Measurements from ENCODE around the gene DLG2.

Gene DLG2

GRCh38 chr11:83410605-83411565 lies 2216.3 kb downstream of the DLG2 start:
- no peak overlapping the region for H3K4me3 ChIP-seq (ENCODE audit: low read depth, low read length)
- TF ChIP-seq CTCF (IDR thresholded peaks at IDR 0.05; ENCODE audit: low read depth, low read length) = no peak

DNA sequence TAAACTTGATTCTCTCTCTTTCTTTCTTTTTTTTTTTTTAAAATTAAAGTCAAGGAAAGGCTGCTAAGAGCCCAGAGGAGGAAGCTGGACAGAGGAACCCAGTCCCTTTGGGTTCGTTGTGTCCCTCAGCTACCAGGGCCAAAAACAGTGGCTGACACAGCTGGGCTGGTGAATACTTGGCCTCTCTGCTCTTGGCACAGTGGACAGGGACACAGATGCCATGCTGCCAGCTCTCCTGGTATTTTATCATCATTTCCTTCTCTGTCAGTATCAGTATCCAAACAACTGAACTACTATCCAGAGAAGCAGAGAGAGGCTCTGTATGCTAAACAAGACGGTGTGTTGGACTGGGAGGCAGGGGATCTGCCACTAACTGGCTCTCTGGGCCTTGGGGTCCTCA lies 2217.3 kb downstream of the DLG2 start:
- no peak for TF ChIP-seq CTCF (IDR thresholded peaks at IDR 0.05; ENCODE audit: low read depth, low read length)
- H3K4me3 ChIP-seq (ENCODE audit: low read depth, low read length) = no peak overlapping the region

DNA sequence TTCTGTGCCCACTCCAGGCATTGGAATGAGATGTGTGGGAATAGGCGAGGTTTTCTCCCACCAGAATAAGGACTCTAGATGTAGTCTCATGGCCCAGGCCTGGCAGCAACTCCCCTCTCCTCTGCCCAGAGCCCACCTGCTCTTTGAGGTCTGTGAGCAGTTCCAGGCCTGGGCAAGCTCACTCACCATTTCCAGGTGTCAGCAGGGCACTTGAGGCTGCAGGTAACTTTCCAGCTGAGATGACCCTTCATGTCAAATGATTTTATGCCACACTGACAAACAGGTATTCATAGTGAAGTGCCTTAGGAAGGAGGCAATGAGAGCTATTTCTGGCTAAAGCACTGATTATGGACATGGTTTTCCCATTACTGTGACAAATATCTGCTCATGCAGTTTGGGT lies 2217.7 kb downstream of the DLG2 start:
- H3K4me3 ChIP-seq (ENCODE audit: low read depth, low read length) = no peak overlapping the region
- no peak for TF ChIP-seq CTCF (IDR thresholded peaks at IDR 0.05; ENCODE audit: low read depth, low read length)

GRCh38 chr11:83408946-83409345 lies 2218.2 kb downstream of the DLG2 start:
- no peak for TF ChIP-seq CTCF (IDR thresholded peaks at IDR 0.05; ENCODE audit: low read depth, low read length)

More at GRCh38 chr11:83408946-83409345, 2218.2 kb downstream of the DLG2 start:
- no peak overlapping the region for H3K4me3 ChIP-seq (ENCODE audit: low read depth, low read length)

All from WI38 (cell line).